ENCODE data around the gene DNPH1. TPM values are rescaled to one million over a fixed set of nuclear protein-coding genes. Genes with fewer than 3 reads are reported as not detected.

The DNPH1 gene
- polyA plus RNA-seq, 1 donor from 2014 or later: 48.3 TPM

DNA sequence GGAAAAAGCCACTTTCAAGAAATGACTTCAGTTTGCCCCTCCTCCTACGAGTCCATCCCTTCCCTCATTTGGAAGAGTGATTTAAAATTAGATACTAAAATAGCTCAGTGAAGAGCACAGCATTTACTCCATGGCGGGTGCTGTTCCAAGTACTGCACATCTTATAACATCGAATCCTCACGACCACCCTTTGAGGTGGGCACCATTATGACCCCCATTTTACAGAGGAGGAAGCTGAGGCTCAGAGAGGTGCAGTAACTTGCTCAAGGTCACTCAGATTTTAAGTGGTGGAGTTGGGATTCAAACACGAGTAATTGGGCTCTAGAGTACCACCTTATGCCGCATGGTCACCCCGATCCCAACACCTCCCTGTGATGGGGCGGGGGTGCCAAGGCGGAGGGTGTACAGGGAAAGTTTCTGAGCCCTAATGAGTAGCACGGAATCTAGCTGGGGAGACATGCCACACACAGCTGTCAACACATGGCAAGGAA, 39.5 kb upstream of the DNPH1 start:
- Histone ChIP-seq H3K27me3 (ENCODE audit: insufficient read depth, low read depth, low read length) (peaks cover 2% of the 10 kb centered on the region), H3K36me3 (ENCODE audit: insufficient read depth, low read length) (no peaks in the 10 kb centered on the region), H3F3A (ENCODE audit: insufficient read depth, low read length, poor library complexity, severe bottlenecking) (no peaks in the 10 kb centered on the region), H3K4me2 (ENCODE audit: low read length) (no peak overlapping the region), H2AFZ (ENCODE audit: low read depth, low read length) (no peak overlapping the region), H3K9me2 (ENCODE audit: insufficient read depth, low read length) (no peaks in the 10 kb centered on the region), H3K79me2 (replicated peaks; ENCODE audit: insufficient read depth, low read length) (no peaks in the 10 kb centered on the region), H4K20me1 (ENCODE audit: insufficient read depth) (peaks cover 5% of the 10 kb centered on the region), H3K27ac (ENCODE audit: low read length) (no peak overlapping the region), H3K4me3 (ENCODE audit: low read length) (no peak overlapping the region), H3K9me3 (ENCODE audit: low read length) (no peaks in the 10 kb centered on the region), H3K9ac (ENCODE audit: low read length) (no peak overlapping the region)
- TF ChIP-seq MXI1 (conservative IDR thresholded peaks at IDR 0.05; ENCODE audit: poor library complexity, severe bottlenecking): no peak
- no peak for TF ChIP-seq EZH2 (IDR thresholded peaks at IDR 0.05; ENCODE audit: borderline replicate concordance, insufficient read depth, low read length, poor library complexity, severe bottlenecking)
- no peak for TF ChIP-seq REST (IDR thresholded peaks at IDR 0.05; ENCODE audit: borderline replicate concordance)
- TF ChIP-seq EP300 (conservative IDR thresholded peaks at IDR 0.05; ENCODE audit: poor library complexity, severe bottlenecking): no peak
- TF ChIP-seq, protein P1, sequence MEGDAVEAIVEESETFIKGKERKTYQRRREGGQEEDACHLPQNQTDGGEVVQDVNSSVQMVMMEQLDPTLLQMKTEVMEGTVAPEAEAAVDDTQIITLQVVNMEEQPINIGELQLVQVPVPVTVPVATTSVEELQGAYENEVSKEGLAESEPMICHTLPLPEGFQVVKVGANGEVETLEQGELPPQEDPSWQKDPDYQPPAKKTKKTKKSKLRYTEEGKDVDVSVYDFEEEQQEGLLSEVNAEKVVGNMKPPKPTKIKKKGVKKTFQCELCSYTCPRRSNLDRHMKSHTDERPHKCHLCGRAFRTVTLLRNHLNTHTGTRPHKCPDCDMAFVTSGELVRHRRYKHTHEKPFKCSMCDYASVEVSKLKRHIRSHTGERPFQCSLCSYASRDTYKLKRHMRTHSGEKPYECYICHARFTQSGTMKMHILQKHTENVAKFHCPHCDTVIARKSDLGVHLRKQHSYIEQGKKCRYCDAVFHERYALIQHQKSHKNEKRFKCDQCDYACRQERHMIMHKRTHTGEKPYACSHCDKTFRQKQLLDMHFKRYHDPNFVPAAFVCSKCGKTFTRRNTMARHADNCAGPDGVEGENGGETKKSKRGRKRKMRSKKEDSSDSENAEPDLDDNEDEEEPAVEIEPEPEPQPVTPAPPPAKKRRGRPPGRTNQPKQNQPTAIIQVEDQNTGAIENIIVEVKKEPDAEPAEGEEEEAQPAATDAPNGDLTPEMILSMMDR (IDR thresholded peaks at IDR 0.05; ENCODE audit: poor library complexity, severe bottlenecking): no peak
- no peak for TF ChIP-seq SMC3 (conservative IDR thresholded peaks at IDR 0.05; ENCODE audit: poor library complexity)
- TF ChIP-seq TAF1 (IDR thresholded peaks at IDR 0.05; ENCODE audit: low read depth): no peak
- no peak for TF ChIP-seq POLR2AphosphoS5 (IDR thresholded peaks at IDR 0.05)
- no peak for TF ChIP-seq RAD21 (conservative IDR thresholded peaks at IDR 0.05)

DNA sequence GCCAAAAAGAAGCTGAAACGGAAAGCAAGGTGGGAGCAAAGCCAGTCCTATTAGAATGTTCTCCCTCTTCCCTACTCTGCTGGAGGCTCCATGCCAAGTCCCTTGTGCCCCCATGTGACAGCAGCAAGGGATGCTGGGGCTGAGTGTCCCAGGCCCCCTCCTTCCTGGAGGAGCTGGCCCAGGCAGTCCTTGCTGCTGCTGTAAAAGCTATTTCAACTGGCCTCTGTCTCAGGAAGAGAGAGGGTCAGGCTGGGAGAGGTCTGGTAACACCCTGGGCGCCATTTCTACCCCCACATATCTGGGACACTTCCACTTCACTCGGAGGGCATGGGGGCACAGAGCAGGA, 39.0 kb upstream of the DNPH1 start:
- Histone ChIP-seq H3K4me3 (ENCODE audit: low read length) (no peak overlapping the region), H3K9me3 (ENCODE audit: low read length) (no peaks in the 10 kb centered on the region), H2AFZ (ENCODE audit: low read depth, low read length) (no peak overlapping the region), H3K27me3 (ENCODE audit: insufficient read depth, low read depth, low read length) (no peaks in the 10 kb centered on the region), H3K79me2 (replicated peaks; ENCODE audit: insufficient read depth, low read length) (no peaks in the 10 kb centered on the region), H3K9me2 (ENCODE audit: insufficient read depth, low read length) (no peaks in the 10 kb centered on the region), H3K9ac (ENCODE audit: low read length) (no peak overlapping the region), H4K20me1 (ENCODE audit: insufficient read depth) (peaks cover 5% of the 10 kb centered on the region), H3K4me2 (ENCODE audit: low read length) (no peak overlapping the region), H3K36me3 (ENCODE audit: insufficient read depth, low read length) (no peaks in the 10 kb centered on the region), H3F3A (ENCODE audit: insufficient read depth, low read length, poor library complexity, severe bottlenecking) (no peaks in the 10 kb centered on the region), H3K27ac (ENCODE audit: low read length) (no peak overlapping the region)
- TF ChIP-seq REST (IDR thresholded peaks at IDR 0.05; ENCODE audit: borderline replicate concordance): no peak
- TF ChIP-seq EP300 (conservative IDR thresholded peaks at IDR 0.05; ENCODE audit: poor library complexity, severe bottlenecking): no peak
- TF ChIP-seq SMC3 (conservative IDR thresholded peaks at IDR 0.05; ENCODE audit: poor library complexity): no peak
- TF ChIP-seq EZH2 (IDR thresholded peaks at IDR 0.05; ENCODE audit: borderline replicate concordance, insufficient read depth, low read length, poor library complexity, severe bottlenecking): no peak
- no peak for TF ChIP-seq TAF1 (IDR thresholded peaks at IDR 0.05; ENCODE audit: low read depth)
- no peak for TF ChIP-seq RAD21 (conservative IDR thresholded peaks at IDR 0.05)
- TF ChIP-seq, protein P1 (IDR thresholded peaks at IDR 0.05; ENCODE audit: poor library complexity, severe bottlenecking): no peak
- TF ChIP-seq POLR2AphosphoS5 (IDR thresholded peaks at IDR 0.05): no peak
- no peak for TF ChIP-seq MXI1 (conservative IDR thresholded peaks at IDR 0.05; ENCODE audit: poor library complexity, severe bottlenecking)

All from neural cell (in vitro differentiated cells).